Activated CD8-positive, alpha-beta memory T cell treated with anti-CD3 and anti-CD28 coated beads, Interleukin-2, amount 10 ng/mL, durations not matched to agents 7 days and 5 days (primary cell): Measurements from ENCODE around the gene CD247. TPM values are rescaled to one million over a fixed set of nuclear protein-coding genes. Genes with fewer than 3 reads are reported as not detected.

ENCODE experiments used
- ATAC-seq: fragments of 150-1000 bp; cut with Tn5 transposase; one replicate; pipeline ENCODE4 v1.10.0; 2021; ENCODE audit warnings: moderate library complexity
- CTCF ChIA-PET: fragments of 350-600 bp; sonication (Branson Sonifier 250); formaldehyde crosslinking; loops from one replicate; lab custom pipeline; 2021; ENCODE audit warnings: antibody characterized with exemption; lab: Charles Lee
- DNase-seq: peaks from one replicate; pipeline ENCODE4 v3.0.0-alpha.2; 2020
- H3K27ac Mint-ChIP-seq: one replicate; pipeline ENCODE4 v1.8.0; 2021; ENCODE audit warnings: mild to moderate bottlenecking, mixed read lengths
- H3K27me3 Mint-ChIP-seq: one replicate; pipeline ENCODE4 v1.8.0; 2021; ENCODE audit warnings: mixed read lengths
- H3K36me3 Mint-ChIP-seq: one replicate; pipeline ENCODE4 v1.8.0; 2021; ENCODE audit warnings: mild to moderate bottlenecking, mixed read lengths
- H3K4me1 Mint-ChIP-seq: one replicate; pipeline ENCODE4 v1.8.0; 2021; ENCODE audit warnings: mixed read lengths
- H3K4me3 Mint-ChIP-seq: one replicate; pipeline ENCODE4 v1.8.0; 2021; ENCODE audit warnings: mild to moderate bottlenecking, moderate library complexity, mixed read lengths
- H3K9me3 Mint-ChIP-seq: one replicate; pipeline ENCODE4 v1.8.0; 2022; ENCODE audit warnings: low read depth, mixed read lengths
- total RNA-seq, 2 experiments: library from RNA; stranded (reverse); gene quantifications; one replicate each; pipeline ENCODE4 v1.2.3, GENCODE V29; 2021

Gene CD247
- total RNA-seq, 2 experiments from 2014 or later = 190 to 197 TPM

- H3K4me1 Mint-ChIP-seq = peaks cover 8% of the 10 kb centered on the region
- no peaks in the 10 kb centered on the region for H3K27me3 Mint-ChIP-seq
- CTCF ChIA-PET = interaction anchor here (1.6 kb wide), 1 partner anchor 13 kb away, joined by 4 read pairs; no protein-coding TSS in a partner anchor
- H3K9me3 Mint-ChIP-seq = no peaks in the 10 kb centered on the region
- DNase-seq = no peak
- H3K4me3 Mint-ChIP-seq = no peak overlapping the region
- H3K27ac Mint-ChIP-seq = no peak overlapping the region
- H3K36me3 Mint-ChIP-seq = peaks cover 17% of the 10 kb centered on the region
- no peak for ATAC-seq
These were observed 99.9 kb downstream of the CD247 start for GRCh38 chr1:167418391-167418790.

- H3K36me3 Mint-ChIP-seq = peaks cover 29% of the 10 kb centered on the region
- no peaks in the 10 kb centered on the region for H3K27me3 Mint-ChIP-seq
- CTCF ChIA-PET = interaction anchor here (1.5 to 1.6 kb wide), 2 partner anchors 14 to 15 kb away, joined by 3 to 4 read pairs; no protein-coding TSS in a partner anchor
- ATAC-seq (no peak), DNase-seq (no peak)
- no peaks in the 10 kb centered on the region for H3K9me3 Mint-ChIP-seq
- peaks cover 24% of the 10 kb centered on the region for H3K4me1 Mint-ChIP-seq
- no peak overlapping the region for H3K4me3 Mint-ChIP-seq
- no peak overlapping the region for H3K27ac Mint-ChIP-seq
These were observed 101.8 kb downstream of the CD247 start for GRCh38 chr1:167416506-167416905.

GRCh38 chr1:167413328-167413727 is 105.0 kb downstream of the CD247 start:
- Mint-ChIP-seq H3K9me3 (no peaks in the 10 kb centered on the region), H3K27me3 (no peaks in the 10 kb centered on the region), H3K27ac (no peak overlapping the region), H3K36me3 (peaks cover 26% of the 10 kb centered on the region), H3K4me3 (no peak overlapping the region), H3K4me1 (peaks cover 26% of the 10 kb centered on the region)
- CTCF ChIA-PET = interaction anchor here (0.6 to 3.6 kb wide), 4 partner anchors 11 to 148 kb away, joined by 3 to 21 read pairs (median 4); no protein-coding TSS in a partner anchor
- ATAC-seq (no peak), DNase-seq (no peak)

- CTCF ChIA-PET = interaction anchor here (1.0 to 3.6 kb wide), 3 partner anchors 11 to 148 kb away, joined by 3 to 21 read pairs (median 5); no protein-coding TSS in a partner anchor
- H3K27me3 Mint-ChIP-seq = no peaks in the 10 kb centered on the region
- peak overlapping the region; percentile 21 for H3K27ac Mint-ChIP-seq
- DNase-seq (no peak), ATAC-seq (no peak)
- peaks cover 26% of the 10 kb centered on the region for H3K4me1 Mint-ChIP-seq
- H3K4me3 Mint-ChIP-seq = no peak overlapping the region
- H3K9me3 Mint-ChIP-seq = no peaks in the 10 kb centered on the region
- H3K36me3 Mint-ChIP-seq = peaks cover 26% of the 10 kb centered on the region
These were observed 105.4 kb downstream of the CD247 start for GRCh38 chr1:167412920-167413319.

GRCh38 chr1:167412072-167412471 is 106.3 kb downstream of the CD247 start:
- Mint-ChIP-seq H3K27ac (no peak overlapping the region), H3K36me3 (peaks cover 26% of the 10 kb centered on the region)
- ATAC-seq = no peak

GRCh38 chr1:167409183-167409582 is 109.1 kb downstream of the CD247 start:
- Mint-ChIP-seq H3K9me3 (no peaks in the 10 kb centered on the region), H3K27me3 (no peaks in the 10 kb centered on the region), H3K4me1 (peaks cover 20% of the 10 kb centered on the region), H3K27ac (no peak overlapping the region), H3K36me3 (peaks cover 22% of the 10 kb centered on the region), H3K4me3 (no peak overlapping the region)
- DNase-seq (no peak), ATAC-seq (no peak)
- CTCF ChIA-PET = interaction anchor here (0.6 to 4.7 kb wide), 8 partner anchors 8 to 499 kb away, joined by 3 to 19 read pairs (median 3); no protein-coding TSS in a partner anchor

More at GRCh38 chr1:167412072-167412471, 106.3 kb downstream of the CD247 start:
- H3K27me3 Mint-ChIP-seq = no peaks in the 10 kb centered on the region
- CTCF ChIA-PET = interaction anchor here (0.6 to 4.3 kb wide), 5 partner anchors 10 to 145 kb away, joined by 3 to 21 read pairs (median 3); no protein-coding TSS in a partner anchor
- no peak for DNase-seq
- H3K4me1 Mint-ChIP-seq = peaks cover 25% of the 10 kb centered on the region
- H3K9me3 Mint-ChIP-seq = no peaks in the 10 kb centered on the region
- no peak overlapping the region for H3K4me3 Mint-ChIP-seq

GRCh38 chr1:167408355-167408754 is 110.0 kb downstream of the CD247 start:
- no peaks in the 10 kb centered on the region for H3K27me3 Mint-ChIP-seq
- CTCF ChIA-PET = interaction anchor here (1.4 to 4.7 kb wide), 4 partner anchors 125 to 498 kb away, joined by 3 to 19 read pairs (median 13); no protein-coding TSS in a partner anchor
- no peak overlapping the region for H3K27ac Mint-ChIP-seq
- no peak overlapping the region for H3K4me3 Mint-ChIP-seq
- DNase-seq = no peak
- no peak for ATAC-seq
- H3K4me1 Mint-ChIP-seq = peaks cover 17% of the 10 kb centered on the region
- H3K9me3 Mint-ChIP-seq = no peaks in the 10 kb centered on the region
- peaks cover 19% of the 10 kb centered on the region for H3K36me3 Mint-ChIP-seq

- CTCF ChIA-PET = interaction anchor here (1.0 to 1.8 kb wide), 3 partner anchors 129 to 137 kb away, joined by 4 to 5 read pairs (median 5); no protein-coding TSS in a partner anchor
- H3K4me1 Mint-ChIP-seq = peaks cover 3% of the 10 kb centered on the region
- H3K27ac Mint-ChIP-seq = no peak overlapping the region
- DNase-seq (no peak), ATAC-seq (no peak)
- H3K9me3 Mint-ChIP-seq = no peaks in the 10 kb centered on the region
- peaks cover 11% of the 10 kb centered on the region for H3K36me3 Mint-ChIP-seq
- H3K27me3 Mint-ChIP-seq = no peaks in the 10 kb centered on the region
- no peak overlapping the region for H3K4me3 Mint-ChIP-seq
These were observed 113.4 kb downstream of the CD247 start for GRCh38 chr1:167404908-167405307.

- CTCF ChIA-PET = interaction anchor here (1.0 to 3.6 kb wide), 4 partner anchors 129 to 136 kb away, joined by 4 to 35 read pairs (median 5); no protein-coding TSS in a partner anchor
- no peak overlapping the region for H3K4me3 Mint-ChIP-seq
These were observed 114.0 kb downstream of the CD247 start for GRCh38 chr1:167404161-167404888.

GRCh38 chr1:167401260-167401873 is 117.0 kb downstream of the CD247 start:
- ATAC-seq (peak; percentile 89), DNase-seq (peak; percentile 74)
- Mint-ChIP-seq H3K4me3 (no peak overlapping the region), H3K27ac (no peak overlapping the region), H3K27me3 (no peaks in the 10 kb centered on the region), H3K9me3 (no peaks in the 10 kb centered on the region), H3K36me3 (peaks cover 20% of the 10 kb centered on the region), H3K4me1 (peaks cover 3% of the 10 kb centered on the region)
- CTCF ChIA-PET = interaction anchor here (0.6 to 3.6 kb wide), 25 partner anchors 8 to 336 kb away, joined by 3 to 35 read pairs (median 5); partner anchors contain the start of genes CD247 and CREG1

More at GRCh38 chr1:167404161-167404888, 114.0 kb downstream of the CD247 start:
- Mint-ChIP-seq H3K27me3 (no peaks in the 10 kb centered on the region), H3K27ac (no peak overlapping the region), H3K4me1 (peaks cover 3% of the 10 kb centered on the region), H3K36me3 (peaks cover 11% of the 10 kb centered on the region), H3K9me3 (no peaks in the 10 kb centered on the region)
- ATAC-seq (no peak), DNase-seq (no peak)

- CTCF ChIA-PET = interaction anchor here (0.6 to 3.6 kb wide), 19 partner anchors 9 to 335 kb away, joined by 3 to 35 read pairs (median 6); partner anchors contain the start of genes CD247 and CREG1
- no peak overlapping the region for H3K27ac Mint-ChIP-seq
These were observed 117.9 kb downstream of the CD247 start for GRCh38 chr1:167400359-167400953.

GRCh38 chr1:167392200-167392696 is 126.1 kb downstream of the CD247 start:
- Mint-ChIP-seq H3K4me3 (no peak overlapping the region), H3K4me1 (no peaks in the 10 kb centered on the region), H3K36me3 (peaks cover 8% of the 10 kb centered on the region), H3K9me3 (no peaks in the 10 kb centered on the region), H3K27ac (no peak overlapping the region), H3K27me3 (no peaks in the 10 kb centered on the region)
- ATAC-seq (no peak), DNase-seq (no peak)
- CTCF ChIA-PET = interaction anchor here (1.0 to 2.7 kb wide), 3 partner anchors 125 to 148 kb away, joined by 3 to 7 read pairs (median 4); no protein-coding TSS in a partner anchor

More at GRCh38 chr1:167400359-167400953, 117.9 kb downstream of the CD247 start:
- Mint-ChIP-seq H3K9me3 (no peaks in the 10 kb centered on the region), H3K36me3 (peaks cover 16% of the 10 kb centered on the region), H3K27me3 (no peaks in the 10 kb centered on the region), H3K4me3 (no peak overlapping the region), H3K4me1 (peaks cover 3% of the 10 kb centered on the region)
- DNase-seq (no peak), ATAC-seq (no peak)
